CD4-positive, alpha-beta T cell treated with Interleukin-10 for 1 hour (primary cell): ENCODE data around the gene C19orf85.

ENCODE experiments used
- DNase-seq: peaks from one replicate; pipeline ENCODE4 v3.0.0-alpha.2; 2020

Gene C19orf85

DNA sequence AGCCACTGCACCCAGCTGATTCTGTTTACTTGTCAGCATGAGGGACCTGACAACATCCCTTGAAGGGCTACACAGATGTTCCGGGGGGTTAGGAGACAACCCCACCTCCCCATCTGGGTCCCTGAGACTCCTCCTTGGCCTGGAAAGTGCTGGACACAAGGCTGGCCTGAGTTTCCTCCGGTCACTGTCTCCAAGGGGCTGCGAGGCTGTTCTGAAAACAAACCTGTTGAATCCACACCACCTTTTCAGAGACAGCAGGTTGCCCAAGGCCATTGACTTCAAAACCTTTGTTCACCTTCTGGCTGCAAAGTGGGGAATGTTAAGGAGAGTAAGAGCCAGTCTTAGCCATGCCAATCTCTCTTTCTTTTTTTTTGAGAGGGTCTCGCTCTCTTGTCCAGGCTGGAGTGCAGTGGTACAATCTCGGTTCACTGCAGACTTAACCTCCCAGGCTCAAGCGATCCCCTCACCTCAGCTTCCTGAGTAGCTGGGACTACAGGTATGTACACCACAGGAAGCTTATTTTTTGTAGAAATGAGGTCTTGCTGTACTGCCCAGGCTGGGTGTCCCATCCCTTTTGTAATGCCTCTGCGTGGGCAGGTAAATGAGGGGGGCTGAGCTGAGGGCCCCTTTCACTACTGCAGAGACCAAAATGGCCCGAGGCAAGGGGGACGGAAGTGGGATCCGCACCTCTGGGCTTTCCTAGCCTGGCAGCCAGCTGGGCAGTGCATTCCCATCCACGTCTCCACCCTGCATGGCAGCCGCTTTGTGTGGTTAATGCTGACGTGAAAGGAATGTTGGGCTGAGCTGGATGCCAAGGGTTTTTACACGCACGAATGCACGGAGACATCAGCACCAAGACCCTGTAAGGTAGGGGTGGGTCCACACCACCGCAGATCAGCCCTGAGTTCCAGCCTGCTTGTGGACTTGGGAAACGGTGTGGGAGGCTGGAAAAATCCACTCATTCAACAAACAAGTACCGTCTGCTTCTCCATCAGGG lies 10.0 kb upstream of the C19orf85 start:
- DNase-seq = no peak

DNA sequence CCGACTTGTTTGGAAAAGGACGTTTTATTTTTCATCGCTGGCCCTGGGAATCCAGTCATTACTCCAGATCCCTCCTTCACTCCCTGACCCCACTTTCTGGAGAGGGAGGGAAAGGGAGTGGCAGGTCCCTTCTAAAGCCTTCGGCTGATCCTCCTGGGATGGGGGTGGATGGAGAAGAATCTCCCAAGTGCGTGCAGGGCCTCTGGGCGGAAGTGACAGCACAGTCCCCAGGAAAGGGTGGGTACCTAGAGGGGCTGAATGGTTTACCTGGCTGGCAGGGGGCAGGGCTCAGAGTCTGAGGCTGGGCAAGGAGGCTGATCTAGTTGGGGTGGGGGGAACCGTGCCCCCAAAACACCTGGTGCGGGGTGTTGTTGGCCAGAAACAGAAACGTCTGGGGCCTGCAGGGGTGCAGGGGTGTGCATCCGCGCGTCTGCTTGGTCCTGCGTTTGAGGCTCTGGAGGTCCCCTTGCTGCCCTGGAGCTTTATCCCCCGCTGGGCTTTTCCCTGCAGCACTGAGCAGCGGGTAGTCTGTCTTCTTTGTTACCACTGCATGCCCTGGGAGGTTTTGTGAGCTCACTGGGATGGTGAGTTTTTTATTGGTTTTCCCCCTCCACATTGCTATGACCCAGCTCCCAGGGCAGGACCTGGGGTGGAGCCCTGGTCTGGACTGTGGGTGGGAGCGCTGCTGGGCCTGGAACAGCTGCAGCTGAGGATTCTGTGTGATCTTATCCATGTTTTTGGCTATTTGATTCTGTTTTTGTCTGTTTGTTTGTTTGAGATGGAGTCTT lies 8.9 kb upstream of the C19orf85 start:
- no peak for DNase-seq

DNA sequence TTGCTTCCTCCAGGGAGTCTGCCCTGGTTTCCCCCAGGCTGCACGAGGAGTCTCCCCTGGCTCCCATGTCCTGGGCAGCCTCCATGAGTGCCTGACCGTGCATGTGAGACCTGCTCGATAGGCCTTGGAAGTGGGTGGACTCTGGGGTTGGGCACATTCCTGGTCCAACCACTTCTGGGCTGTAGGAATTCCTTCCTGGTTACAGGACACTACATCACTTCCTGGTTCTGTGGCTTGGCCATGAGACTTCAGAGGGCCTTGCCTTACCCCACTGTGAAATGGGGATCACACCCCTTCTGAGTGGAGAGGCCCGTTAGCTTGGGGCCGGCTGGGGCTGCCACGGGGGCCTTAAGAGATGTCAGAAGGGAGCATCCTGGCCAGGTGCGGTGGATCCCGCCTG lies 7.9 kb upstream of the C19orf85 start:
- DNase-seq = no peak

DNA sequence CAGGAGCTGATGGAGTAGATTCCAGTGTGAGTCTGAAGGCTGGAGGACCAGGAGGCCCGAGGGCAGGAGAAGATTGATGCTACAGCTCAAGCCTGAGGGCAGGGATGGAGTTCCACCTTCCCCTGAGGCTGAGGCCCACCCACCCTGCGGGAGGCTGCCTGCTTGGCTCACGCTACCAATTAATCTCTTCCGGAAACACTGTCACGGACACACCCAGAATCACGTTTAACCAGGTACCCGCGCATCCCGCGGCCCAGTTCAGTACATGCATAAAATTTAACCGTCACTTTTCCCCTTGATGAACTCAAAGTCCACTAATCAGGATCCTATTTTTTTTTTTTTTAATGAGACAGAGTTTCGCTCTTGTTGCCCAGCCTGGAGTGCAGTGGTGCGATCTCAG lies 6.7 kb upstream of the C19orf85 start:
- DNase-seq = no peak

DNA sequence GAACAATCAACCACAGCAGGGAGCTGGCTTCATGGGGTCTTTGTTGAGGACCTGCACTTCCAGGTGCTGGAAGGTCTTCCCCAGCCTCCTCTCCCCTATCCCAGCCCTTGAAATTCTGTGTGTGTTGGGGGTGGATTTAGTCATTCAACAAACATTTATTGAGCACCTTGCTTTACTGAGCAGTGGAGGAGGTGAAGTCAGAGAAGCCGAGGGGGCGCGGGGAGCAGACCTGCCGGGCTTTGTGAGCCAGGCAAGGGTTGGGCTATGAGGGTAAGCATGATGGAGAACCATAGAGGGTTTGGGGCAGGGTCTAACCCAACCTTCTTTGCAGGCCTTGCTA lies 3.5 kb upstream of the C19orf85 start:
- no peak for DNase-seq

DNA sequence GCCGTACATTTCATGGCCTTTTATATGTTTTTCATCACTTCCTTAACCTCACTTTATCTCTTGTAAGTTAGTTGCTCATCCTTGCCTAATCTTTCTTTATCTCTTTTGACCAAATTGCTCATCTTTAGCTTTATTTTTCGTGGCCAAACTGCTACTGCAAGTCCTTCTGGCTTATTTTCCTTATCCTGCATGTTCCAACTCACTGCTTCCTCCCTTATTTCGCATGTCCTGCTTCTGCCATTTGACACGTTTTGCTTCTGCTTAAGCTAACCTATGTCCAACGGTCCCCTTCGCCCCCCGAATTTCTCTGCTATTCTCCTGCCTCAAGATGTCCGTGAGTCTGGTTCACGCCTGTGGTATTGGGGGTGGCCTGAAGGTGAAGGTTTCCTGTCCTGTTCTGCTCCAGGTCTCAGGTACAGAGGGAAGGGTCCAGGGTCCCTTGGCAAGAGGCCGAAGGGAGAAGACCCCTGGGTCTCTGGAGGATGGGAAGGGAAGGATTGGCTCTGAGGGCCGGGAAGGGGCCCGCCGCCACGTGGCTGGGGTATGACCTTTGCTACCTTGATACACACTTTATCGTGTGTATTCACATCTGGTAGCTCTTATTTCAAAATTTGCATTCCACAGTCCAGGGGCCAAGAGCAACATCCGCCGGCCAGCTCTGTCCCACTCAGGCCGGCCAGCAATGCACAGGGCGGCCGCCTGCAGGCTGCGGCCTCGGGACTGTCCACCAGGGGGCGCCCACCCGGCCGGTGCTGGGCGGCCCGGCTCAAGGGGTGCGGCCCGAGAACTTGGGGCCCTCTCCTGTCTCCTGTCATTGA lies 2.9 kb upstream of the C19orf85 start:
- peak; percentile 68 for DNase-seq

DNA sequence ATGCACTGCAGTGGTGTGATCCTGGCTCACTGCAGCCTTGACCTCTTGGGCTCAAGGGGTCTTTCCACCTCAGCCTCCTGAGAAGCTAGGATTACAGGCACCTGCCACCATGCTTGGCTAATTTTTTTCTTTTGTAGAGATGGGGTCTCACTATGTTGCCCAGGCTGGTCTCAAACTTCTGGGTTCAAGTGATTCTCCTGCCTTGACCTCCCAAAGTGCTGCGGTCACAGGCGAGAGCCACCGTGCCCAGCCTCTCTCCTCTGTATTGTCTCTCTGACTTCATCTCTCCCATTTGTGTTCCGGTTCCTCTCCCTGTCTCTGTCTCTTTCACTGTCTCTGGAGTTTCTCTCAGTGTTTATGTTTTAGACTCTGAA lies 1.7 kb upstream of the C19orf85 start:
- DNase-seq = no peak

DNA sequence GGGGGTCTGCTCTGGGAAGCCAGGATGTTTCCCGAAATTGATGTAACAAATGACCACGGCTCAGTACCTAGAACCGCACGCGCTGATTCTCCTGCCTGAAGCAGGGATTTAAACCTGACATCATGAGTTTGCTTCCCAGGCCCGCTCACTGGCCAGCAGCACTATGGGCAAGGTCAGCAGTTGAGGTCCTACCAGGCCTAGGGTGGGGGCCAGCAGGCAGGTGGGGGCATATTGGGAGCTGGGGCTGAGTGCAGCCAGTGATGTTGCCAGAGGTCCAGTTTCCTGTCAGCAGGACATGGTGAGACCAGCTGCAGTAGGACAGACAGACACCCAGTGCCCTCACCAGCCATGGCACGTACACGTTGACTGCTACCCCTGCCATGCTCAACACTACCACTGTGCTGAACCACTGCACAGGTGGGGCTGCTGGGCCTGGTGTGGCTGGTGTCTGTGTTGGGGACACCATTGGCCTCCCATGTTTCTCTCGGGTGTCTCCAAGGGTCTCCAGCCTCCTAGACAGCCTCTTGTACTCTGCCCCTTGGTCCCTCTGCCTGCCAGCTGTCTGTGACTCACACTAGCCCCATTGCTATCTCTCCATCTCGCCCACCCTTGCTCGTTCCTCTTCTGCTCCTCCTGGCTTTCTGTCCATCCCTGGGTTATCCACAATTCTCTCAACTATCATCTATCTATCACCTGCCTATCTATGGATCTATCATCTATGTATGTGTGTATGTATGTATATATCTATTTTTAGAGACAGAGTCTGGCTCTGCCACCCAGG lies 1.1 kb upstream of the C19orf85 start:
- DNase-seq = no peak

DNA sequence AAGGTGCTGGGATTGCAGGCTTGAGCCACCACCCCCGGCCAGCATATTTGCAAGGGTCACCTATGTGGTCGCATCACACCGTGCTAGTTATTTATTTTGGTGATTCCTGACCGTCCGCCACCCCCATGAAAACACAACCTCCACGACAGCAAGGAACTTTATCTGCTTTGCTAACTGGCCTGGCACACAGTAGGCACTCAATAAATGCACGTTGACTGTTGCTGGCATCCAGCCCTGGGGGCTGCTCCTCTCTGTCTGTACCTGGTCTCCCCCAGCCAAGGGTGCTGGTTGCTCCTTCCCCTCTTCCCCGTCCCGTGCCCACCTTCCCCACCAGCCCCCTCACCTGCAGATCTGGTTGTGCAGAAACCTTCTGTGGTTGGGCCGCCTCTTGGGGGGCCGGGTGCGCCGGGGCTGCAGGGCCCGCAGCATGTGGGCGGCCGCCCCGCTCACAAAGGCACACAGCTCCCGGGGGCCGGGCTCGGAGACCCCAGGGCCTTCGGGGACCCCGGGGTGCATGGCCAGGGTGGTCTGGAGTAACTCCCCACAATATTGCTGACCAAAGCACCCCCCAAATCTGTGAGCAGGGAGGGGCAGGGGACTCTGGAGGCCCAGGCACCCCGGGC lies 401 bp downstream of the C19orf85 start:
- no peak for DNase-seq

DNA sequence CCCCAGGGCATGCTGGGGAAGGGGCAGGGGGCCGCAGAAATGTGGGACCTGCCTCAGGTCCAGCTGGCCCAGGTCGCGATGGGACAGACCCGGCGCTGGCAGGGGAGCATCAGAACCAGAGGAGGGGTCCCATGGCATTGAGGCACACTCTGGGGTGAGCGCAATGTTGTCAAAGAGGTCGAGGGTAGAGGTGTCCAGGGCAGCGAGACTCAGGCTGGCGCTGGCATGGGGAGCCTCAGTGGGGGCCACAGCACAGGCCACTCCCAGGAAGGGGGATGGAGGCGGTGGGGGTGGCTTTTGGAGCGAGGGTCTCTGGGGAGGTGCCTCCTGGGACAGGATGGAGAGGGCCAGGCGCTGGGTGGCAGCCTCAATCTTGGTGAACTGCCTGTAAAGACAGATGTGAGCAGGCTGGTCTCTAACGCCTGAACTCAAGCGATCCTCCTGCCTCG lies 944 bp downstream of the C19orf85 start:
- no peak for DNase-seq

DNA sequence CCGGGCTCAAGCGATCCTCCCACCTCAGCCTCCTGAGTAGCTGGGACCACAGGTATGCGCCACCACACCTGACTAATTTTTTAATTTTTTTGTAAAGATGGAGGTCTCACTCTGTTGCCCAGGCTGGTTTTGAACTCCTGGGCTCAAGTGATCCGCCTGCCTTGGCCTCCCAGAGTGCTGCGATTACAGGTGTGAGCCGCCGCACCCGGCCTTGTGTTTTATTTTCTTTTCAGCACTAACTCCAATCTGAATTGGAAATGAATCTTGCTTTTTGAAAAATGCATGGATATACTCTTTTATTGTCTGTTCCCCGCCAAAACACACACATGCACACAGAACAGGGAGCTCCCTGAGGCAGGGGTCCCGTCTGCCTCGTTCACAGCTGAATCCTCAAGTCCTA lies 1.8 kb downstream of the C19orf85 start:
- DNase-seq = no peak

DNA sequence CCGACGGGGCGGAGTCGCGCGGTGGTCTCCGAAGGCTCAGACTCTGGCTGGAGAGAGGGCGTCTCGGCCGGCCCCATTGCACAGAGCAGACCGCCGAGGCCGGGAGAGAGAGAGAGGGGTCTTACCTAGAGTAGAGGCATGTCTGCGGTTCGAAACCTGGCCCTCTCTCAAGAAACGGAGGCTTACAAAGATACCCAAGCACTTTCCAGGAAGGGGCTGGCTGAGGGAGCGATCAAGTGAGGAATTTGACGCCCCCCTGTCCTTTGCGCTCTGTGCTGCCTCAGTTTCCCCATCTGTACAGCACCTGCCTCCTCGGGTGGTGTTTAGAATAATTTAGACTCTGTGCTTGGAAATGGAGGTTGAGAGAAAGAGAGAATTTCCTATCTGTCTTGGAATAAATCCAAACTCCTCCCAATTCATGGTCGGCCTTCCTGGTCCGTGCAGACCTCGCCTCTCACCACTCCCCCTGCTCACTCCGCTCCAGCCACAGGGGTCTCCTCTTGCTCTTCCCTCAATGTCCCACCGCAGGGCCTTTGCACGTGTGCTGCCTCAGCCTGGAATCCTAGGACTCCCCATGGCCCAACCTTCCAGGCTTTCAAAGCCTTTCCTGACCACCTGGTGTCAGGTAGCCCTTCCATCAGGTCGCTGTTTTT lies 2.5 kb downstream of the C19orf85 start:
- DNase-seq = no peak

DNA sequence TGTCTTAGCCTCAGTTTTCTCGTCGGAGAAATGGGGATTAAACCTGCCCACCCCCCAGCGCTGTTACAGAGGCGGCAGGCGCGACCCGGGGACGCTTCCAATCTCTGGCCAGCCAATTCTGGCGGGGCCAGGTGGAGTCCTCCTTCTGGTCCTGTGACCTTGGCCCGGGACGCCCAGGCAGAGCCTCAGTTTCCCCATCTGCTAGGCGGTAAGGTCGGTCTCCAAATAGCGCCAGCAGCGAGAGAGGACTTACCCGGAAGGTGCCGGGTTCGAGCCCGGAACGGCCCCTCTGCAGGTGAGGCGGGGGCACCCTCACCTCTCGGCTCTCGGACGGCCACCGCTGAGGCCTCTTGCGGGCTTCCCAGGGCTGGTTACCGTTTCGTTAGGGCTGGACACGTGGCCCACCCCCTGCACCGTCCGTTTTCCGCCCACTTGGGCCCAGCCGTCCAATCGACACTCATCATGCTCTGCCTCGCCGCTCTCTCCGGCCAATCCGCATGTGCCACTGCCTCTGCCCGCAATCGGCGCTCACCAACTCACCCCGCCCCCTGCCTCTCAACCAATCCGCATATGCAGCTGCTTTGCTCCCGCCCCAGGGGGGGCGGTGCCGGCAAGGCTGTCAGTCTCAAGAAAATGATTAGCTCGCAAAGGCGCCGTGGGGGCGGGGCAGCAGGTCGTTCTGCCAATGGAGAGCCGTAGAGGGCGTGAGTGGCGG lies 3.1 kb downstream of the C19orf85 start, which contains the start of gene ISOC2:
TSS of gene ISOC2 (minus strand) at position 384 of the 715 bp plus-strand sequence. CDS start 5,156 bp downstream, outside the sequence.
- DNase-seq = peak; percentile 100

DNA sequence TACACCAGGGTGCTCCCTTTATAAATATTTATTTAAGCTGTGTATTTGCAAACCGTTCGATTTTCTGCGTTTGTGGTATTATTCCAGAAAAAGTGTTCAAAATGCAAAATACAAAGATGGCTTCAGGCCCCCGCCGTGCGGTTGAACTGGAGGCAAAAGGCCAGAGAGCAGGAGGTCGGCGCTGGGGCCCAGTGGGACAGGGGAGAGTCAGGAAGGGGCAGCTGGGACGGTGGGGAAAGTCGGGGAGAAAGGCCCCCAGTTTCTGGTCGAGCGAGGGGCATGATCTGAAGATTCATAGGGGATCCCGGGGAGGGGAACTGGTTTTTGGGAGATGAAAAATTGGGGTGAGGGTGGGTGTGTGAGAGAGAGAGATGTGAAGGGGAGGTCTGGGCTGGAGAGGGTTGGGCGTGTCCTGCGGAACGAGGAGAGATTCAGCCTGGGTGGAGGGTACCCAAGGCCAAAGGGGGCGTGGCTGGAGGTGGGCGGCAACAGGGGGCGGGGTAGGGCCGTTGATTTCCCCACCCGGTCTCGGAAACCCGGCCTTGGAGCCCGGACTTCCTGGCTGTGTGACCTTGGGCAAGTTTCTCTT lies 3.8 kb downstream of the C19orf85 start:
- peak; percentile 41 for DNase-seq

DNA sequence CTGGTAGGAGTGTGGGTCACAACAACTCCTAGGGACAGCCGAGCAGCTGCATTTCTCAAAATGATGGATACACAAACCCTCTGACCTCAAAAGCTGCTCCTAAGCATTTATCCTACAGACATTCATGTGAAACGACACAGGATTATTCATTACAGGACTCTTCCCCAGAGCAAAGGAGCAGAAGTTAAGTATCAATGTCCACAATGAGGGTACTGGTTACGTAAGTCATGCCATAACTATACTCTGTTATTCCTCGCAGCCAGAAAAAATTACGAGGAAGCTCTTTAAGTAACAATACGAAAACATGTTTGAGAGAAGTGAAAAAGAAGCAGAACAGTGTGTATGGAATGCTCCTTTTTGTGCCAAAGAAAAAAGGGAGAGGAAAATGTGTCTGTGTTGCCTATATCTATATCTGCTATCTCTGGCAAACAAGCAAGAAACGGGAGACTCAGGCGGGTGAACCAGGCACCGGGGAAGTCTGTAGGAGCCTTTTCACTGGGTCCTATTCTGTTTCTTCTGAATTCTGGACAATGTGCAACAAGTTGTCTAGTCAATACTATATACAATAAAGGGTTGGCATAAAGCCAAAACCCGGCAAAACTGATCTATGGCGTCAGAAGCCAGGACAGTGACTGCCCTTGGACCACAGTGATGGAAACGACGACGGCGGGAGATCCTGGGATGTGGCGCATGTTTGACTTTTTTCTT lies 4.4 kb downstream of the C19orf85 start:
- DNase-seq = no peak

DNA sequence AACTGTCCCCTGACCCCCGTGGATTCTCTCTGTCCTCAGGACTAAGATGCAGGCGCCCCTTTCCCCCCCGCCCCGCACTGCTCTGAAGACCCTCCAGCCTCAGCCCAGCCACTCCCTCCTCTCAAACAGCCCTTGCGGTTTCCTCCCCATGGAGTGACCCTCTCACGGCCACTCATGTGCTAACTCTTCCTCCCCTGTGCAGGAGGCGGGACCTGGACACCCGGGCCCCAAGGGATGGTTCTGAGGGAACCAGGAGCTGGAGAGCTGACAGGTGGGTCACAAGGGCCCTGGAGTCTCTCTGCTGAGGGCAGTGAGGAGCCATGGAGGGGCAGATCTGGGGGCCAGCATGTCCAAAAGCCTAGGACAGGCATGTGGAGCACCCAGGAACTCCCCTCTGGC lies 5.0 kb downstream of the C19orf85 start:
- DNase-seq = no peak

DNA sequence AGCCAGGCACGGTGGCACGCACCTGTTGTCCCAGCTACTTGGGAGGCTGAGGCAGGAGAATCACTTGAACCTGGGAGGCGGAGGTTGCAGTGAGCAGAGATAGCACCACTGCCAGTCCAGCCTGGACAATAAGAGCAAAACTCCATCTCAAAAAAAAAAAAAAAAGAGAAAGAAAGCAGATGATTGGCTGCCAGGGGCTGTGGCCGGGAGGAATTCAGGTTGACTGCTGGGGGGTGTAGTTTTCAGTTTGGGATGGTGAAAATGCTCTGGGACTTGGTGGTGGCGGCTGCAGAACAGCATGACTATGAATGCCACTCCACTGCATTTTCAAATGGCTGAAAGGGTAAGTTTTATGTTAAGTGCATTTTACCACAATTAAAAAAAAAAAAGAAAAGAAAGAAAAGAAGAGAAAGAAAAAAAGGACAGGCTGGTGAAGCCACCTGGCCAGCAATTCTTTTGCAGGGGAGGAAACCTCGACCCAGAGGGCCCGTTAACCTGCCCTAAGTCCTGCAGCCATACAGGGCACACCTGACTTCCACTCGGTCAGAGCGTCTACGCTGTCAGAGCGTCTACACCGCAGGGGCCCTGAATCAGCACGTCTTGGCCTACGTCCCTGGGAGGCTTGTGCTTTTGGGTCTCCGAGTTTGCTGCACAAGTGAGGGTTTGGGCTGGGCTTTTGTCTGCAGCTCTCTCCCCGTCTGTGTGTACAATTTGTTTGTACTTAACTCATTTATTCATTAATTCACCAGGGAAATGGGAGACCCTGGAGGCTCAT lies 6.7 kb downstream of the C19orf85 start:
- DNase-seq = no peak

DNA sequence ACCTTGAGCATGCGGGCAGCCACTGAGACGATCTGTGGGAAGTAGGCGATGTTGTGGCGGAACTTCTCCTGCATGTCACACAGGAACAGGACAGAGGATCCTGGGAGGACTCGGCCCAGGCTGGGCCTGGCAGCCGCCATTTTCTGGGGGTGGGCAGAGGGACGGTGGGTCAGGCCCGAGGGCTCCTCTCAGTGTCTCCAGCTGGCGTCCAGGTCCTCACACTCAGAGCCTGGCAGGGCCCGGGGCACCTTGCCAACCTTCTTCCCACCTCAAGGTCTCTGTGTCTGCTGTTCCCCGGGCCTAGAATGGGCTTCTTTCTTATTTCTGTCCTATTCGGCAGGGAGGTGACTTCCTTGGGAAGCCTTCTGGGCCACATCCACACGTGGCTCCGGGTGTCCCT lies 8.2 kb downstream of the C19orf85 start:
- no peak for DNase-seq
